Endometrium (tissue), 2 donors: ENCODE data around the gene PLXNC1.
A peak's percentile ranks its signal among the peaks of the same experiment; 100 is the strongest.

Source experiments
- FAIRE-seq: peaks from 2 replicates; lab custom pipeline; 2012; peaks lifted over from hg19 to GRCh38; lab: Jason Lieb, UNC
- donor health status: control.
- donor health status: control.

The PLXNC1 gene

GRCh38 chr12:94204499-94205247, 56.3 kb downstream of the PLXNC1 start:
- FAIRE-seq = no peak

GRCh38 chr12:94205822-94206221, 57.4 kb downstream of the PLXNC1 start:
- no peak for FAIRE-seq

- no peak for FAIRE-seq
Measured at GRCh38 chr12:94206886-94207285, 58.5 kb downstream of the PLXNC1 start.

GRCh38 chr12:94207467-94207848, 59.1 kb downstream of the PLXNC1 start:
- FAIRE-seq = no peak

- FAIRE-seq = no peak
Measured at GRCh38 chr12:94207849-94208621, 59.7 kb downstream of the PLXNC1 start.

- no peak for FAIRE-seq
Measured at GRCh38 chr12:94208622-94208966, 60.2 kb downstream of the PLXNC1 start.

GRCh38 chr12:94209240-94209639, 60.9 kb downstream of the PLXNC1 start:
- no peak for FAIRE-seq

- FAIRE-seq = no peak
Measured at GRCh38 chr12:94211021-94211420, 62.6 kb downstream of the PLXNC1 start.

GRCh38 chr12:94218233-94218632, 69.9 kb downstream of the PLXNC1 start:
- FAIRE-seq = no peak

GRCh38 chr12:94219622-94220302, 71.4 kb downstream of the PLXNC1 start:
- no peak for FAIRE-seq

GRCh38 chr12:94220804-94221203, 72.4 kb downstream of the PLXNC1 start:
- FAIRE-seq = no peak

GRCh38 chr12:94222351-94223084, 74.1 kb downstream of the PLXNC1 start:
- FAIRE-seq = no peak

- FAIRE-seq = no peak
Measured at GRCh38 chr12:94223842-94224241, 75.5 kb downstream of the PLXNC1 start.

- FAIRE-seq = no peak
Measured at GRCh38 chr12:94225506-94225905, 77.1 kb downstream of the PLXNC1 start.

GRCh38 chr12:94225947-94226630, 77.7 kb downstream of the PLXNC1 start:
- FAIRE-seq = no peak

GRCh38 chr12:94227066-94227465, 78.7 kb downstream of the PLXNC1 start:
- no peak for FAIRE-seq

GRCh38 chr12:94228488-94228907, 80.1 kb downstream of the PLXNC1 start:
- FAIRE-seq = no peak

GRCh38 chr12:94229902-94230301, 81.5 kb downstream of the PLXNC1 start:
- FAIRE-seq = no peak

GRCh38 chr12:94230357-94230905, 82.1 kb downstream of the PLXNC1 start:
- FAIRE-seq = peak; percentile 62

- FAIRE-seq = no peak
Measured at GRCh38 chr12:94231709-94232108, 83.3 kb downstream of the PLXNC1 start.

- FAIRE-seq = no peak
Measured at GRCh38 chr12:94235848-94236247, 87.5 kb downstream of the PLXNC1 start.
